Thyroid gland (tissue), 4 donors: ENCODE measurements around the gene CLN6. TPM values are rescaled to one million over a fixed set of nuclear protein-coding genes. Genes with fewer than 3 reads are reported as not detected.
A peak's percentile ranks its signal among the peaks of the same experiment; 100 is the strongest.

Experiments used
- DNase-seq, 2 donors: peaks; one replicate each; pipeline ENCODE4 v3.0.0-alpha.2; 2019
- H3K27ac ChIP-seq, 3 donors: fragments of 200-600 bp; sonication (generic); 1 replicate in 2 of 3; 2 replicates in 1 of 3; pipeline ENCODE4 v1.5.1; 2016 to 2019; ENCODE audit warnings: mild to moderate bottlenecking in 1 of 3, moderate library complexity in 1 of 3
- H3K27me3 ChIP-seq: fragments of 200-600 bp; sonication (generic); one replicate; pipeline ENCODE4 v1.5.1; 2019
- H3K36me3 ChIP-seq, 2 donors: fragments of 200-600 bp; sonication (generic); one replicate each; pipeline ENCODE4 v1.5.1; 2016 to 2019
- H3K4me1 ChIP-seq, 2 donors: fragments of 200-600 bp; sonication (generic); one replicate each; pipeline ENCODE4 v1.5.1; 2017 to 2019
- H3K4me3 ChIP-seq, 3 donors: fragments of 200-600 bp; sonication (generic); replicated peaks in 1 of 3; 1 replicate in 2 of 3; 2 replicates in 1 of 3; pipeline ENCODE4 v1.5.1; 2016; ENCODE audit warnings: mild to moderate bottlenecking in 1 of 3
- H3K9me3 ChIP-seq: fragments of 200-600 bp; sonication (generic); one replicate; pipeline ENCODE4 v1.5.1; 2017
- POLR2A ChIP-seq, 2 donors: fragments of 450-650 bp; IDR thresholded peaks; one replicate each; pipeline ENCODE4 v1.6.1; 2017; ENCODE audit warnings: antibody characterized with exemption in 2 of 2, mild to moderate bottlenecking in 2 of 2, moderate library complexity in 1 of 2
- WGBS, 2 donors: methylation state at CpG; one replicate each; pipeline ENCODE4 v1.1.5; 2017; 5-methylcytosine and 5-hydroxymethylcytosine counted together
- intact Hi-C: fragments of 100-400 bp; cut with DNase I; formaldehyde crosslinking; loops from one replicate; pipeline ENCODE4 v1.15.1; 2023
- total RNA-seq, 4 donors: library from RNA; depleted of rRNA; stranded (reverse); fragments of >200 nt; gene quantifications; one replicate each; pipeline ENCODE4 v1.2.3, GENCODE V29; 2016
- TF ChIP-seq, protein P1 (sequence below), 6 experiments: fragments of 200-600 bp in 3 of 6; fragments of 450-650 bp in 3 of 6; sonication (generic) in 3 of 6; IDR thresholded peaks; one replicate each; pipeline ENCODE4 v1.5.1; 2016 to 2019; ENCODE audit warnings: antibody characterized with exemption in 6 of 6, mild to moderate bottlenecking in 2 of 6, inconsistent platforms in 1 of 6, moderate library complexity in 1 of 6

Gene CLN6
- total RNA-seq, 4 donors from 2014 or later: 24.8 to 34.3 (median 32.4) TPM

DNA sequence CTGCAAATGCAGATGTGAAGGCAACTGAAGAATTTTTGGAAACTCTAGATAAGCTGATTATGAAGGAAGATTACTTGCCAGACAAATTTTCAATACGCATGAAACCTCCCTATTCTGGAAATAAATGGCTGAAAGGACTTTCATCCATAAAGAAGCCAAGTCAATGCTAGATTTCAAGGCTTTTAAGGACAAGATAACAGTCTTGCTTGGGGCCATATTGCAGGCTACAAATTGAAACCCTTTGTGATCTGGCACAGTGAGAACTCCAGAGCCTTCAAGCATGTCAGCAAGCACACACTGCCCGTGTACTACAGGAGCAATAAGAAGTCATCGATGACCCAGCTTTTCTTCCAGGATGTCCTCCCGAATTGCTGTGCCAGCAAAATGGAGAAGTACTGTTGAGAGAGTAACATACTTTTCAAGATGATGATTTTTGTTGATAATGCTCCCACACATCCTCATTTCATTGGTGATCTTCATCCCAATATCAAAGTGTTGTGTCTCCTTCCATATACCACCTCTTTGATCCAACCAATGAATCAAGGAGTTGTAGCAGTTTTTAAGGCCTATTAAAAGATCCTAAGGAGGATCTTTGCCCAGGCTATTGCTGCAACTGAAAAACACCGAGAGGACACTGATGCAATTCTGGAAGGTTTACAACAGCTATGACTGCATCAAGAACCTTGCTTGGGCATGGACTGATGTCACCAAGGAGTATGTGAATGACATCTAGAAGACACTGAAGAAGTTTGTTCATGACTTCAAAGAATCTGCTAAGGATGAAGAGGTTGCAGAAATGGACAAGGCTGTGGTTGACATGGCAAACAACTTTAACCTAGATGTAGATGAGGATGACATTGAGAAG is 44.7 kb downstream of the CLN6 start:
- no peaks in the 10 kb centered on the region for H3K27me3 ChIP-seq
- peak overlapping the region in 2 of 3 donors; percentile 60 to 88 for H3K27ac ChIP-seq
- no peak for DNase-seq
- H3K4me3 ChIP-seq: no peak overlapping the region
- H3K36me3 ChIP-seq: peaks cover 15 to 22% of the 10 kb centered on the region in 2 donors
- H3K9me3 ChIP-seq: no peaks in the 10 kb centered on the region
- intact Hi-C loops: no loop called here
- WGBS, 2 donors: 91 to 92% methylated on average over 5 of the region's 5 CpGs
- TF ChIP-seq, protein P1, sequence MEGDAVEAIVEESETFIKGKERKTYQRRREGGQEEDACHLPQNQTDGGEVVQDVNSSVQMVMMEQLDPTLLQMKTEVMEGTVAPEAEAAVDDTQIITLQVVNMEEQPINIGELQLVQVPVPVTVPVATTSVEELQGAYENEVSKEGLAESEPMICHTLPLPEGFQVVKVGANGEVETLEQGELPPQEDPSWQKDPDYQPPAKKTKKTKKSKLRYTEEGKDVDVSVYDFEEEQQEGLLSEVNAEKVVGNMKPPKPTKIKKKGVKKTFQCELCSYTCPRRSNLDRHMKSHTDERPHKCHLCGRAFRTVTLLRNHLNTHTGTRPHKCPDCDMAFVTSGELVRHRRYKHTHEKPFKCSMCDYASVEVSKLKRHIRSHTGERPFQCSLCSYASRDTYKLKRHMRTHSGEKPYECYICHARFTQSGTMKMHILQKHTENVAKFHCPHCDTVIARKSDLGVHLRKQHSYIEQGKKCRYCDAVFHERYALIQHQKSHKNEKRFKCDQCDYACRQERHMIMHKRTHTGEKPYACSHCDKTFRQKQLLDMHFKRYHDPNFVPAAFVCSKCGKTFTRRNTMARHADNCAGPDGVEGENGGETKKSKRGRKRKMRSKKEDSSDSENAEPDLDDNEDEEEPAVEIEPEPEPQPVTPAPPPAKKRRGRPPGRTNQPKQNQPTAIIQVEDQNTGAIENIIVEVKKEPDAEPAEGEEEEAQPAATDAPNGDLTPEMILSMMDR (IDR thresholded peaks at IDR 0.05): no peak
- TF ChIP-seq POLR2A (IDR thresholded peaks at IDR 0.05): no peak
- H3K4me1 ChIP-seq: peaks cover 26 to 34% of the 10 kb centered on the region in 2 donors

DNA sequence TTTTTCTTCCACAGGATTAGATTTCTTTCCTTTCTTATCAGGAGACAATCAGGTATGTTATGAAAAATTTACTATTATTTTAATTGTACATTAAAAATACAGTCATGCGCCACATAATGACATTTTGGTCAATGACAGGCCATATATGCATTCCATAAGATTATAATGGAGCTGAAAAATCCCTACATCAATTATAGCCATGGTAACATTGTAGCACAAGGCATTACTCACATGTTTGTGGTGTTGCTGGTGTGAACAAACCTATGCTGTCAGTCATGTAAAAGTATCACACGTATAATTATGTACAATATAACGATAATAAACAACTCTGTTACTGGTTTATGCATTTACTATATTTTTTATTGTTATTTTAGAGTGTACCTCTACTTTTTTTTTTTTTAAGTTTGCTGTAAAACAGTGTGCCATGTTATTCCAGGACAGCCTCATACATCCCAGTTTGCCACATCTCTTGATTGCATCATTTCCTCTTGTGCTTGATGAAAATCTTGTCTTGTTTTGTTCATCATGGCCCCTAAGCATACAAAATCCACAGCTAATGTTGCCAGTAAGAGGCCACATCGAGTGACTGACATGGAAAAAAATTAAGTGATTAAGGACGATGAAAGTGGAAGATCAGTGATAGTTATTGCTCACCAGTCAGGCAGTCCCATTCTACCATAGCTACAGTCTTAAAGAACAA is 45.8 kb downstream of the CLN6 start:
- Histone ChIP-seq H3K9me3 (no peaks in the 10 kb centered on the region), H3K4me1 (peaks cover 26 to 31% of the 10 kb centered on the region in 2 donors), H3K4me3 (no peak overlapping the region), H3K27me3 (no peaks in the 10 kb centered on the region), H3K27ac (no peak overlapping the region), H3K36me3 (peaks cover 15 to 22% of the 10 kb centered on the region in 2 donors)
- WGBS, 2 donors: 92 to 94% methylated on average over 5 of the region's 5 CpGs
- no peak for TF ChIP-seq POLR2A (IDR thresholded peaks at IDR 0.05)
- TF ChIP-seq, protein P1 (IDR thresholded peaks at IDR 0.05): no peak
- DNase-seq: no peak
- intact Hi-C loops: no loop called here

DNA sequence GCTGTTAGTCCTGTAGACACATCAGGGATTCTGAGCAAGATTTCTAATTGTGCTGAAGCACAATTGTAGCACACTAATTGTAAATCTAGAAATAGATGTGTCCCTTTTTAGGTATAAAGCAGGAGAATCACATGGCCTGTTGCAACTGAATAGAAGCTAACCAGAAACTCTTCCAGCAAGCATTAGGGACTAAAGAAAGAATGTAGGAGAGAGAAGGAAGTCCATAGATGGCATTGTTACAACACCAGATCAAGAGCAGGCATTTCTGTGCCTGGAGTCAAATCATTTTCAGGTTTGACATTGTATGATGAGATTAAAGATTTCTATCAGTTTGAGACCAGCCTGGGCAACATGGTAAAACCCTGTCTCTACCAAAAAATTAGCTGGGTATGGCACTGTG is 51.8 kb downstream of the CLN6 start:
- Histone ChIP-seq H3K4me1 (no peaks in the 10 kb centered on the region), H3K4me3 (no peak overlapping the region), H3K27ac (peak overlapping the region in 1 of 3 donors; percentile 2), H3K27me3 (no peaks in the 10 kb centered on the region), H3K9me3 (no peaks in the 10 kb centered on the region), H3K36me3 (peaks cover 24 to 46% of the 10 kb centered on the region in 2 donors)
- no peak for DNase-seq
- intact Hi-C loops: no loop called here
- TF ChIP-seq POLR2A (IDR thresholded peaks at IDR 0.05): no peak
- TF ChIP-seq, protein P1 (IDR thresholded peaks at IDR 0.05): no peak

DNA sequence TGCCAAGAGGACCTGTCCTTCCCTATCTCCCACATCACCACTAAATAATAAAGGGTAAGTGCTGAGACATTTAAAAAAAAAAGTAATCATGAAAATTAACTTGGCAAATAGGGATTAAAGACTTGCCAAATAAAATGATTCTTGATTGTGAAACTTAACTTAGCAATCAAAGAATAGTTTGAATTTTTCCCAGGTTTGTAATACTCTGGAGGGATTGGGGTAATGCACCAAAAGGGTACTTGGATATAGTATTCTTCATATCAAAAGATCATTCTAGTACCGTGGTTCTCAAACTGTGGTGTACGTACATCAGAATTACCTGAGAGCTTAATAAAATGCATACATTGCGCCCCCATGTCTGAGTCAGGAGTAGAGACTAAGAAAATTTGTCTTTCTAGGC is 52.9 kb downstream of the CLN6 start:
- no peaks in the 10 kb centered on the region for H3K27me3 ChIP-seq
- no peak for TF ChIP-seq POLR2A (IDR thresholded peaks at IDR 0.05)
- TF ChIP-seq, protein P1 (IDR thresholded peaks at IDR 0.05): no peak
- intact Hi-C loops: no loop called here
- no peaks in the 10 kb centered on the region for H3K4me1 ChIP-seq
- no peaks in the 10 kb centered on the region for H3K9me3 ChIP-seq
- no peak overlapping the region for H3K27ac ChIP-seq
- DNase-seq: no peak
- WGBS, 2 donors: 91 to 95% methylated on average over 3 of the region's 3 CpGs
- no peak overlapping the region for H3K4me3 ChIP-seq
- H3K36me3 ChIP-seq: peaks cover 13 to 42% of the 10 kb centered on the region in 2 donors

DNA sequence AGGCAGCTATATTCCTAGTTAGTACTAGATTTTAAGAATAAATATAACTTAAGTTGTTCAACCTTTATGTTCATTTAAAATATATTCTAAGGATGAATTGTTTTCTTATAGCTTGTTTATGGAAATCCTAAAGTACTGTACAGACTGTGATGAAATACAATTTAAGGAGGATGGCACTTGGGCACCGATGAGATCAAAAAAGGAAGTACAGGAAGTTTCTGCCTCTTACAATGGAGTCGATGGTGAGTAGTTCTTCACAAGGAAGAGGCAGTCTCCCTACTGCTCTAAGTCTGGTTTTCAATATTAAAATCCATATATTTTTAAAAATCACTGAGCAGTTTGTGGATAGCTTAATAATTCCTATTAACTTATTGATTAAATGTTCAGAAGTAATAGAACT is 54.0 kb downstream of the CLN6 start:
- no peaks in the 10 kb centered on the region for H3K27me3 ChIP-seq
- intact Hi-C loops: no loop called here
- peaks cover 6 to 37% of the 10 kb centered on the region in 2 donors for H3K36me3 ChIP-seq
- no peak overlapping the region for H3K4me3 ChIP-seq
- H3K4me1 ChIP-seq: no peaks in the 10 kb centered on the region
- no peaks in the 10 kb centered on the region for H3K9me3 ChIP-seq
- WGBS, 2 donors: 80 to 81% methylated on average over 2 of the region's 2 CpGs
- DNase-seq: no peak
- TF ChIP-seq, protein P1 (IDR thresholded peaks at IDR 0.05): no peak
- no peak overlapping the region for H3K27ac ChIP-seq
